Measurements from ENCODE around the gene NME1. TPM values are rescaled to one million over a fixed set of nuclear protein-coding genes. Genes with fewer than 3 reads are reported as not detected.
A peak's percentile ranks its signal among the peaks of the same experiment; 100 is the strongest.

The NME1 gene
- total and polyA plus RNA-seq, 4 experiments from 2014 or later = 10.0 to 67.2 (median 37.4) TPM

DNA sequence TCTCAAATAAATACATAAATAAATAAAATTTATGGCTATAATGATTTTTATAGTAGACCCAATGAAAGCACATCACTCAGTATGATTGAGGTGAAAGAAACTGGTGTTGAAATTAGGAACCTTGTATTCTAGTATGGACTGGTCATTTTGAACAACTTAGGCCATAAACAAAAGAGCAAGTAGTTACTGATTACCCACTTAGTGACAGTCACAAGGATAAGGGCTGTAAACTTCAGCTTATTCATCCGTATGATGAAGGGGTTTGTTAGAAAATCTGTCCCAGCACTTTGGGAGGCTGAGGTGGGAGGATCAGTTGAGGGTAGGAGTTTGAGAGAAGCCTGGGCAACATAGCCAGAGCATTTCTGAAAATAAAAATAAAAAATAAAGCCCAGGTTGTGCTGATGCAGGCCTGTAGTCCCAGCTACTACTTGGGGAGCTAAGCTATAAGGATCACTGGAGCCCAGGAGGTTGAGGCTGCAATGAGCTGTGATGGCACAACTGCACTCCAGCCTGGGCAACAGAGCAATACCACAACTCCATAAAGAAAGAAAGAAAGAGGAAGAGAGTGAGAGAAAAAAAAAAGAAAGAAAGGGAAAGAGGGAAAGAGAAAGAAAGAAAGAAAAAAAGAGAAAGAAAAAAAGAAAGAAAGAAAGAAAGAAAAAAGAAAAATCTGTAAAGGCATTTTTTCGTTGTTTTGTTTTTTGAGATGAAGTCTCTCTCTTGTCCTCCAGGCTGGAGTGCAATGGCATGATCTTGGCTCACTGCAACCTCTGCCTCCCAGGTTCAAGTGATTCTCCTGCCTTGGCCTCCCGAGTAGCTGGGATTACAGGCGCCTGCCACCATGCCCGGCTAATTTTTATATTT lies 28.5 kb upstream of the NME1 start:
- H3K27ac ChIP-seq (ENCODE audit: low read depth, low read length) = no peak overlapping the region
- no peaks in the 10 kb centered on the region for H3K9me3 ChIP-seq (ENCODE audit: control insufficient read depth in 1 of 2, low read length in 2 of 2)
- no peak overlapping the region for H3K4me3 Mint-ChIP-seq
- no peaks in the 10 kb centered on the region for H3K36me3 ChIP-seq (ENCODE audit: insufficient read depth, low read length)
- no peak overlapping the region for H3K27ac Mint-ChIP-seq
- H3K27me3 Mint-ChIP-seq = no peaks in the 10 kb centered on the region
- H3K27me3 ChIP-seq (ENCODE audit: insufficient read depth, low read length) = no peaks in the 10 kb centered on the region
- no peak for DNase-seq
- peaks cover 0 to 8% of the 10 kb centered on the region in 2 donors for H3K36me3 Mint-ChIP-seq
- peaks cover 10 to 24% (median 17%) of the 10 kb centered on the region in 4 donors for H3K4me1 Mint-ChIP-seq
- peaks cover 14% of the 10 kb centered on the region for H3K4me1 ChIP-seq (ENCODE audit: insufficient read depth, low read length)
- ChIA-PET CTCF (ENCODE audit: partially characterized antibody) (interaction anchor here (0.7 to 2.3 kb wide), 2 partner anchors 28 to 123 kb away, joined by 3 to 9 read pairs; partner anchors contain the start of gene NME1), POLR2A (ENCODE audit: partially characterized antibody) (no interaction called here)
- no peak overlapping the region for H3K4me3 ChIP-seq (ENCODE audit: low read length in 2 of 2)
- intact Hi-C loops (cut with micrococcal nuclease) = no loop called here
- H3K9me3 Mint-ChIP-seq = no peaks in the 10 kb centered on the region

DNA sequence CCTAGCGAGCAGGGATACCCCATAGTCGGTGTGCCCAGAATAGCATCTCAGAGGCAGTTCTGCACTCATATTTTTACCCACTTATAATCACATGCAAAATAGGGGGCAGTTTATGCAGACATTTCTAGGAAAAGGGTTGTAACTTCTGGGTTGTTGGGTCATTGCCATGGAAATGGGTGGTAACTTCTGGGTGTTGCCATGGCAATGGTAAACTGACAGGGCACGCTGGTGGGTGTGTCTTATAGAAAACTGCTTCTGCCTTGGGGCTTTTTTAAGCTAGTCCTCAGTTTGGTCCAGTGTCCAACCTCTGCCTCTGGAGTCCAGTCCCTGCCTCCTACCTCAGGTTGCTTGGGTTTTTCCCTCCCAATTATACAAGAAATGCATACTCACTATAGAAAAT lies 25.3 kb upstream of the NME1 start:
- Mint-ChIP-seq H3K4me3 (no peak overlapping the region), H3K27ac (no peak overlapping the region), H3K27me3 (no peaks in the 10 kb centered on the region), H3K9me3 (no peaks in the 10 kb centered on the region), H3K4me1 (no peaks in the 10 kb centered on the region), H3K36me3 (no peaks in the 10 kb centered on the region)
- intact Hi-C loops (cut with micrococcal nuclease) = no loop called here
- POLR2A ChIA-PET (ENCODE audit: partially characterized antibody) = no interaction called here
- peak in 1 of 5 donors; percentile 2 for DNase-seq
- Histone ChIP-seq H3K27me3 (ENCODE audit: insufficient read depth, low read length) (no peaks in the 10 kb centered on the region), H3K9me3 (ENCODE audit: control insufficient read depth in 1 of 2, low read length in 2 of 2) (no peaks in the 10 kb centered on the region), H3K4me1 (ENCODE audit: insufficient read depth, low read length) (no peaks in the 10 kb centered on the region), H3K36me3 (ENCODE audit: insufficient read depth, low read length) (no peaks in the 10 kb centered on the region), H3K4me3 (ENCODE audit: low read length in 2 of 2) (no peak overlapping the region), H3K27ac (ENCODE audit: low read depth, low read length) (no peak overlapping the region)
- CTCF ChIA-PET (ENCODE audit: partially characterized antibody) = no interaction called here

DNA sequence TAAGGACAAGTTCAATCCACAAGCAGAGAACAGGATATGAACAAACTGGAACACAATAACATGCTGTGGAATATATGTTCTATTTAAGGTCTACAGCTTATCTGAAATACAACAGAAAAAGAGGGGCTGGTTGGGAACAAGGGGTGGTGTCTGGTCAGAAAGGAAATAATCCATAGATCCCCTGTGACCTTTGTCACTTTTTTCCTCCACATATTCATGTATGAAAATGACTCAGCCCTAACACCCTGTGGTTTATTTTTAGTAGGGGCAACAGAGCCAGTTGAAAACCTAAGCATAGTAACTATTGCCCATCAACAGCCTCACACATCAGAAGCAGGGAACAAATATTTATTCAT lies 20.4 kb upstream of the NME1 start:
- Histone ChIP-seq H3K9me3 (ENCODE audit: control insufficient read depth in 1 of 2, low read length in 2 of 2) (no peaks in the 10 kb centered on the region), H3K36me3 (ENCODE audit: insufficient read depth, low read length) (no peaks in the 10 kb centered on the region), H3K27me3 (ENCODE audit: insufficient read depth, low read length) (no peaks in the 10 kb centered on the region), H3K4me1 (ENCODE audit: insufficient read depth, low read length) (no peaks in the 10 kb centered on the region), H3K27ac (ENCODE audit: low read depth, low read length) (no peak overlapping the region), H3K4me3 (ENCODE audit: low read length in 2 of 2) (no peak overlapping the region)
- intact Hi-C loops (cut with micrococcal nuclease) = no loop called here
- Mint-ChIP-seq H3K27ac (no peak overlapping the region), H3K27me3 (peaks cover 0 to 3% of the 10 kb centered on the region in 2 donors), H3K9me3 (no peaks in the 10 kb centered on the region), H3K36me3 (no peaks in the 10 kb centered on the region), H3K4me1 (no peaks in the 10 kb centered on the region), H3K4me3 (peak overlapping the region in 1 of 8 donors; percentile 21)
- ChIA-PET POLR2A (ENCODE audit: partially characterized antibody) (no interaction called here), CTCF (ENCODE audit: partially characterized antibody) (no interaction called here)
- no peak for DNase-seq

DNA sequence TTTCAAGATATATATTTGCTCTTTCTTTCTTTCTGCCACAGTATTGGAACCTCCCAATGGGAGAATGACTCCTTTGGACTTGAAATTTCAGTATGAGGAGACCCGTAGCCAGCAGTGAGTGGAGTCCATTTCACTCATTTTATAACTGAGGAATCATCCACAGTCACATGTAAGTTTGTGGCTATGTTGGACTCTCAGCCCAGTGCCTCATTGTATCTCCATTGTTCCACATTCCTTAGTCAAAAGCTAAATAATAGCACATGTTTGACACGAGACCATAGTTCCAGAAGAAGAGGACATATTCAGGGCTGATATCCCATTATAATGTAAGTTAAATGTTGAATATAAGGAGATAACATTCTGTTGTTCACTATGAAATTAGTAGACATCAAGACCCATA lies 20.0 kb upstream of the NME1 start:
- ChIA-PET CTCF (ENCODE audit: partially characterized antibody) (interaction anchor here (0.7 kb wide), 1 partner anchor 123 kb away, joined by 3 read pairs; no protein-coding TSS in a partner anchor), POLR2A (ENCODE audit: partially characterized antibody) (no interaction called here)
- Mint-ChIP-seq H3K27ac (no peak overlapping the region), H3K9me3 (no peaks in the 10 kb centered on the region), H3K4me3 (no peak overlapping the region), H3K27me3 (peaks cover 0 to 3% of the 10 kb centered on the region in 2 donors), H3K4me1 (no peaks in the 10 kb centered on the region), H3K36me3 (no peaks in the 10 kb centered on the region)
- DNase-seq = no peak
- no peaks in the 10 kb centered on the region for H3K9me3 ChIP-seq (ENCODE audit: control insufficient read depth in 1 of 2, low read length in 2 of 2)
- intact Hi-C loops (cut with micrococcal nuclease) = no loop called here
- no peaks in the 10 kb centered on the region for H3K4me1 ChIP-seq (ENCODE audit: insufficient read depth, low read length)
- H3K36me3 ChIP-seq (ENCODE audit: insufficient read depth, low read length) = no peaks in the 10 kb centered on the region
- no peaks in the 10 kb centered on the region for H3K27me3 ChIP-seq (ENCODE audit: insufficient read depth, low read length)
- H3K4me3 ChIP-seq (ENCODE audit: low read length in 2 of 2) = no peak overlapping the region
- H3K27ac ChIP-seq (ENCODE audit: low read depth, low read length) = no peak overlapping the region

DNA sequence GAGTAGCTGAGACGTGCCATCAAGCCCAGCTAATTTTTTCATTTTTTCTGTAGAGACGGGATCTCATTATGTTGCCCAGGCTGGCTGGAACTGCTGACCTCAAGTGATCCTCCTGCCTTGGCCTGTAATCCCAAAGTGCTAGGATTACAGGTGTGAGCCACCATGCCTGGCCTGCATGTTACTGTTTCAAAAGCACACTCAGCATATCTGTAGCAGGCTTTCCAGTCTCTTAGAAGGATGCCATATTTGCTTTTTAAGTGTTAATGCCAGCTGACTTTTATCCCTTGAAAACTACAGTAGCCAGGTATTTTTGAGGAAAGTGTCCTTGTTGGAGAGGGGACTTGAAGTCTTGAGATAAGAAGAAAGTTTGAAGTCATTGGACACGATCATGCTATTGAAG lies 17.4 kb upstream of the NME1 start:
- H3K36me3 Mint-ChIP-seq = no peaks in the 10 kb centered on the region
- Histone ChIP-seq H3K36me3 (ENCODE audit: insufficient read depth, low read length) (no peaks in the 10 kb centered on the region), H3K4me1 (ENCODE audit: insufficient read depth, low read length) (no peaks in the 10 kb centered on the region), H3K9me3 (ENCODE audit: control insufficient read depth in 1 of 2, low read length in 2 of 2) (no peaks in the 10 kb centered on the region), H3K27ac (ENCODE audit: low read depth, low read length) (no peak overlapping the region), H3K4me3 (ENCODE audit: low read length in 2 of 2) (no peak overlapping the region), H3K27me3 (ENCODE audit: insufficient read depth, low read length) (no peaks in the 10 kb centered on the region)
- CTCF ChIA-PET (ENCODE audit: partially characterized antibody) = interaction anchor here (1.5 kb wide), 1 partner anchor 284 kb away, joined by 3 read pairs; no protein-coding TSS in a partner anchor
- no peak overlapping the region for H3K4me3 Mint-ChIP-seq
- no peak for DNase-seq
- H3K27me3 Mint-ChIP-seq = peaks cover 0 to 3% of the 10 kb centered on the region in 2 donors
- H3K9me3 Mint-ChIP-seq = no peaks in the 10 kb centered on the region
- peak overlapping the region in 1 of 7 donors; percentile 65 for H3K27ac Mint-ChIP-seq
- POLR2A ChIA-PET (ENCODE audit: partially characterized antibody) = no interaction called here
- no peaks in the 10 kb centered on the region for H3K4me1 Mint-ChIP-seq
- intact Hi-C loops (cut with micrococcal nuclease) = no loop called here

DNA sequence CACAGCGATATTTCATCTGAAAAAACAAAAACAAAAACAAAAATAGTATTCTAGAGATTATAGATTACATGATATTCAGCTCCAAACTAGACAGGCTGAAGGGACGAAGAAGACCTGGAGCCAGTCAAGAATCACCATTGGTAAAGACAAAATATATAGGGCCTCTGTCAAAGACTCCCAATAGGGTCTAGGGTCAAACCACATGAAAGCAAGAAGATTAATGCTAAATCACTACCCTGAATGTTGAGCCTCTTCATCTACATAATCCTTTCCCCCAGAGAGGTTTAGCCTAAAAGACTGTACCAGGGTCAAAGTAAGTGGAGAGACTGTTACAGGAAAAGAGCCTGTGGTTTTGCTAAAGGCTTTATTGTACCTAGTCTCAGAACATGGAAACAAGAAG lies 10.8 kb upstream of the NME1 start:
- POLR2A ChIA-PET (ENCODE audit: partially characterized antibody) = no interaction called here
- CTCF ChIA-PET (ENCODE audit: partially characterized antibody) = interaction anchor here (1.3 kb wide), 1 partner anchor 11 kb away, joined by 6 read pairs; the partner anchor contains the start of gene NME1

DNA sequence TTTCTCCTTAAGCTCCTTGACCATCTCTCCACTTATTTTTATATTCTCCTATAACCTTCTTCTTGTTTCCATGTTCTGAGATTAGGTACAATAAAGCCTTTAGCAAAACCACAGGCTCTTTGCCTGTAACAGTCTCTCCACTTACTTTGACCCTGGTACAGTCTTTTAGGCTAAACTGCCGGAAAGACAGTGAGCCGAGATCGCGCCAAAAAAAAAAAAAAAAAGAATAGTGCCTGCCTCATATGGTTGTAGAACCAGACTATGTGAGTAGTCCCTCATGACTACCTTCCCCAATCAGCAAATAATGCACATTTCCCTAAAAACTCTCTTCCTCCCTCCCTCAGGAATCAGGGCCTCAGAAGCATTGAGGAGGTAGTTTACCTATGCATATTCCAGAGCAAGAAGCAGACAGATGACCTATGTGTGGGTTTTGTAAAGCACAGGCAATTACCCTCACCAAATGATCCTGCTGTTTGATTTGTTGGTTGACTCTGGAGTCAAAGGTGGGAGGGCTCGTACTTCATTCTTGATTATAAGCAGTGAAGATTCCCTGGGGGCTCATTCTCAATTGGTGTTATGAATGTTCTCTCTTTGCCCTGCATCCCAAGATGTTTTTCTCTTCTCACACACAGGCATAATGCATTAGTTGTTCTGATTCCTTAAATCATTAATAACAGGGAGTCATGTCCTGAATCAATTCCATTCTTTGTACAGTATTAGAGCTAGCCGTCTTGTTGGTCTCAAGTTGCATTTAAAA lies 8.9 kb upstream of the NME1 start:
- CTCF ChIA-PET (ENCODE audit: partially characterized antibody) = no interaction called here
- H3K27ac Mint-ChIP-seq = no peak overlapping the region

More for the DNA sequence above, 10.8 kb upstream of the NME1 start:
- H3K4me1 ChIP-seq (ENCODE audit: insufficient read depth, low read length) = no peaks in the 10 kb centered on the region
- intact Hi-C loops (cut with micrococcal nuclease) = no loop called here
- H3K36me3 ChIP-seq (ENCODE audit: insufficient read depth, low read length) = no peaks in the 10 kb centered on the region
- Mint-ChIP-seq H3K27ac (no peak overlapping the region), H3K36me3 (no peaks in the 10 kb centered on the region), H3K27me3 (peaks cover 0 to 2% of the 10 kb centered on the region in 2 donors), H3K9me3 (no peaks in the 10 kb centered on the region), H3K4me3 (no peak overlapping the region), H3K4me1 (no peaks in the 10 kb centered on the region)
- no peak for DNase-seq
- no peak overlapping the region for H3K4me3 ChIP-seq (ENCODE audit: low read length in 2 of 2)
- no peaks in the 10 kb centered on the region for H3K27me3 ChIP-seq (ENCODE audit: insufficient read depth, low read length)
- no peaks in the 10 kb centered on the region for H3K9me3 ChIP-seq (ENCODE audit: control insufficient read depth in 1 of 2, low read length in 2 of 2)
- no peak overlapping the region for H3K27ac ChIP-seq (ENCODE audit: low read depth, low read length)

More for the DNA sequence above, 8.9 kb upstream of the NME1 start:
- Mint-ChIP-seq H3K4me1 (no peaks in the 10 kb centered on the region), H3K4me3 (no peak overlapping the region), H3K27me3 (no peaks in the 10 kb centered on the region), H3K36me3 (no peaks in the 10 kb centered on the region), H3K9me3 (no peaks in the 10 kb centered on the region)
- Histone ChIP-seq H3K4me3 (ENCODE audit: low read length in 2 of 2) (no peak overlapping the region), H3K36me3 (ENCODE audit: insufficient read depth, low read length) (no peaks in the 10 kb centered on the region), H3K27ac (ENCODE audit: low read depth, low read length) (no peak overlapping the region), H3K4me1 (ENCODE audit: insufficient read depth, low read length) (no peaks in the 10 kb centered on the region), H3K27me3 (ENCODE audit: insufficient read depth, low read length) (no peaks in the 10 kb centered on the region), H3K9me3 (ENCODE audit: control insufficient read depth in 1 of 2, low read length in 2 of 2) (no peaks in the 10 kb centered on the region)
- POLR2A ChIA-PET (ENCODE audit: partially characterized antibody) = no interaction called here
- intact Hi-C loops (cut with micrococcal nuclease) = no loop called here
- no peak for DNase-seq
